Sigmoid colon (tissue), 4 donors: ENCODE measurements around the gene CEP63.

Source experiments
- CTCF ChIP-seq, 4 experiments: fragments of 450-650 bp in 3 of 4; fragments of 200-600 bp in 1 of 4; IDR thresholded peaks; one replicate each; pipeline ENCODE4 v1.5.1; 2016 to 2019; ENCODE audit warnings: antibody characterized with exemption in 4 of 4, mild to moderate bottlenecking in 3 of 4, moderate library complexity in 2 of 4
- POLR2A ChIP-seq, 2 donors: fragments of 450-650 bp; IDR thresholded peaks; one replicate each; pipeline ENCODE4 v1.6.1; 2016; ENCODE audit warnings: antibody characterized with exemption in 2 of 2, mild to moderate bottlenecking in 2 of 2, moderate library complexity in 2 of 2
- POLR2AphosphoS5 ChIP-seq, 4 donors: sonication (generic); formaldehyde crosslinking; IDR thresholded peaks; one replicate each; pipeline ENCODE4 v1.6.1; 2017; ENCODE audit warnings: antibody characterized with exemption in 4 of 4

- no peak for TF ChIP-seq POLR2A (IDR thresholded peaks at IDR 0.05)
- no peak for TF ChIP-seq CTCF (IDR thresholded peaks at IDR 0.05)
- TF ChIP-seq POLR2AphosphoS5 (IDR thresholded peaks at IDR 0.05): no peak
These were observed 66.9 kb downstream of the CEP63 start for GRCh38 chr3:134552784-134553183.
